ENCODE results near the gene ETFA.

ETFA gene

GRCh38 chr15:76176487-76177085, 134.7 kb downstream of the ETFA start:
- no peak for DNase-seq (ENCODE audit: low read depth in 1 of 2, low spot score in 1 of 2)

- no peak for DNase-seq (ENCODE audit: low read depth in 1 of 2, low spot score in 1 of 2)
Observed at GRCh38 chr15:76176059-76176458, 135.2 kb downstream of the ETFA start.

- DNase-seq (ENCODE audit: low read depth in 1 of 2, low spot score in 1 of 2), result no peak
Observed at GRCh38 chr15:76175442-76175841, 135.8 kb downstream of the ETFA start.

- no peak for DNase-seq (ENCODE audit: low read depth in 1 of 2, low spot score in 1 of 2)
Observed at GRCh38 chr15:76174654-76175053, 136.6 kb downstream of the ETFA start.

GRCh38 chr15:76173317-76173834, 137.9 kb downstream of the ETFA start:
- DNase-seq (ENCODE audit: low read depth in 1 of 2, low spot score in 1 of 2), result no peak

- DNase-seq (ENCODE audit: low read depth in 1 of 2, low spot score in 1 of 2), result no peak
Observed at GRCh38 chr15:76172782-76173181, 138.5 kb downstream of the ETFA start.

- DNase-seq (ENCODE audit: low read depth in 1 of 2, low spot score in 1 of 2), result no peak
Observed at GRCh38 chr15:76169911-76170800, 141.1 kb downstream of the ETFA start.

GRCh38 chr15:76169018-76169417, 142.3 kb downstream of the ETFA start:
- DNase-seq (ENCODE audit: low read depth in 1 of 2, low spot score in 1 of 2), result no peak

GRCh38 chr15:76168237-76168984, 142.9 kb downstream of the ETFA start:
- DNase-seq (ENCODE audit: low read depth in 1 of 2, low spot score in 1 of 2), result no peak

GRCh38 chr15:76165951-76166350, 145.3 kb downstream of the ETFA start:
- no peak for DNase-seq (ENCODE audit: low read depth in 1 of 2, low spot score in 1 of 2)
